Frontal cortex (tissue), 4 donors: Measurements from ENCODE around the gene SLC10A4. TPM values are rescaled to one million over a fixed set of nuclear protein-coding genes. Genes with fewer than 3 reads are reported as not detected.

ENCODE experiments used
- DNase-seq, 2 donors: peaks; one replicate each; pipeline ENCODE4 v3.0.0; 2012; ENCODE audit warnings: low spot score in 2 of 2
- FAIRE-seq: peaks from 2 replicates; lab custom pipeline; 2012; peaks lifted over from hg19 to GRCh38; lab: Jason Lieb, UNC
- total RNA-seq: library from RNA; depleted of rRNA; stranded (reverse); fragments of >200 nt; gene quantifications from one replicate; pipeline ENCODE4 v1.2.3, GENCODE V29; 2014
- donor health status: control.
- donor health status: control.
- donor health status: control.

SLC10A4 gene
- total RNA-seq, 1 donor from 2014 or later = 7.7 TPM

DNA sequence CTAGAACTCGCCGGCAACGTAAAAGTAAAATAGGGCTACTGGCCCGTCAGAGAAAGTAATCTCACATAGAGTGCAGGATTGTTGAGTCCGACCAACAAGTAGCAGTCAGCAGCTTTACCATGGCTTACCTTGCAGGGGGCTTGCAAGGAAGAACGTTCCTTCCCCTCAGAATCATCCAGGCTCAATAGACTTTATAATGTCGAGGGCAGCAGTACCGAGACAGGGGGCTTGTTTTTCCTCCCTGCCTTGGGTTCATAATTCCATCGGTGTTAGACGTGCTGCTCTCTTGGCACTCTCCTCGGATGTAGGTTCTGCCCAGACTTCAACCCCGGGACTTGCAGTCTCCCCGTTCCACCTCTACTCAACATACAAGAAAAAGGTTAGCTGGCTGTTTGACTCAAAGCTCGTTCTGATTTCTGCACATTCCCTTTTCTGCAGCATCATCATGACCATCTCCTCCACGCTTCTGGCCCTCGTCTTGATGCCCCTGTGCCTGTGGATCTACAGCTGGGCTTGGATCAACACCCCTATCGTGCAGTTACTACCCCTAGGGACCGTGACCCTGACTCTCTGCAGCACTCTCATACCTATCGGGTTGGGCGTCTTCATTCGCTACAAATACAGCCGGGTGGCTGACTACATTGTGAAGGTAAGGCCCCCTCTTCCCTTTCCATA is 1.5 kb downstream of the SLC10A4 start:
- DNase-seq = no peak
- no peak for FAIRE-seq

DNA sequence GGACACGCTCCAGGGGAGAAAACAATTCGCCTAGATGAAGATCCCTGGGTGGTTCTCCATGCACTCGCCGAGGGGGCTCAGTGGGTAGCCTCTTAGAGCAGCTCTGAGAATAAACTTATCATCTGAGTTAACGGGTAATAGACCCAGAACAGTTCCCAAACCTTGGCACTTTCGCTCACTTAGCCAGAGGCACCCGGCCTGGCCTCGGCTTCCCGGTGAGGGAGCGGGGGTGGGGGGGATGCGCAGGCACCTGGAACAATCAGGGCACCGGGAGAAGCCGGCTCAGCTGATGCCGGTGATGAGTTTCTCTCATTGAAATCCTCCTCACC is 6.5 kb downstream of the SLC10A4 start:
- DNase-seq = no peak
- no peak for FAIRE-seq

GRCh38 chr4:48490012-48490679 is 7.0 kb downstream of the SLC10A4 start, which contains the start of gene ZAR1:
TSS of gene ZAR1 (plus strand) at chr4:48490252. CDS start at chr4:48490292, 40 bp downstream.
- DNase-seq (no peak), FAIRE-seq (no peak)

GRCh38 chr4:48490680-48491513 is 7.8 kb downstream of the SLC10A4 start:
- DNase-seq (no peak), FAIRE-seq (no peak)

DNA sequence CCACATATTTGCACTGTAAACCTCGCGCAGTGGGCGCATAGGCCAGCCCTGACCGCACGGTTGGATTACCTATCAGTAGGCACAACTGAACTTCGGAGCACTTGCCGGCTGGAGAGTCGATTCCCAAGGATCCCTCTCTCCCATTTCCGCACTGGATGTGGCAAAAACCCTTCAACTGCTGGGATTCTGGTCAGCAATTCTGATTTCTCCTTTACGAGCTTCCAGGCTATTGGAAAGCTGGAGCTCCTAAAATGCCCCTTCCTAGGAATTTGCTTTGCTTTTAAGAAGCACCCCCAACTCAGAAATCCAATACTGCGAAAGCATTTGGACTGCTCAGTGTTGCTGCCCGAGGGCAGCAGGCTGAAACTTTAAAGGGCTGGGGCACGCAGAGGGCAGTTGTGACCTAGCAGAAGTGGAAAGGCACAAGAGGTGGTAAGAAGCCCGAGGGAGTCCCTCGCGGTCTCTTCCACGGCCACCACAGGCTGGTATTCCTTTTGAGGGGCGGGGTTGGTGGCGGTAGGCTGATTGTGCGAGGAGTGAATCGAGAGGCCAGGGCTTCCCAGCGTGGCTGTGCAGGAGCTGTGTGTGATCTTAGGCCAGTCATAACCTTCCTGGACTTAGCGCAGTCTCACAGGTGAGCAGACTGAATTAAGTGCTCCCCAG is 8.5 kb downstream of the SLC10A4 start:
- FAIRE-seq (no peak), DNase-seq (no peak)

GRCh38 chr4:48493452-48494100 is 10.4 kb downstream of the SLC10A4 start:
- no peak for DNase-seq
- no peak for FAIRE-seq

DNA sequence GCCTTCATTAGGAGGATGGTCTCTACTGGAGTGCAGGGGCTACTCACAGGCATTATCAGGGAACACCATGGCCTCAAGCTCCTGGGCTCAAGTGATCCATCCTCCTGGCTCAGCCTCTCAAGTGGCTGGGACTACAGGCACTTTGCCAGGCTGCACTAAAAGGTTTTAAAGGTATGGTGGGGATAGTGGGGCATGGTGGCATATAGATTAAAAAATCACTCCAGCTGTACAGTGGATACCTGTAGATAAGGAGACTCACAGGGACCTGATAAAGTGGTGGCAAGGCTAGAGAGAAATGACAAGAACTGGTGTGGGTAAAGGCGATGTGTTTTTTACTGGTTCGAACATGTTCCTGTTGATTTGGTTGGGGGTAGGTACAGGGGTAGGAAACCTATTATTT is 12.8 kb downstream of the SLC10A4 start:
- no peak for DNase-seq
- FAIRE-seq = no peak

DNA sequence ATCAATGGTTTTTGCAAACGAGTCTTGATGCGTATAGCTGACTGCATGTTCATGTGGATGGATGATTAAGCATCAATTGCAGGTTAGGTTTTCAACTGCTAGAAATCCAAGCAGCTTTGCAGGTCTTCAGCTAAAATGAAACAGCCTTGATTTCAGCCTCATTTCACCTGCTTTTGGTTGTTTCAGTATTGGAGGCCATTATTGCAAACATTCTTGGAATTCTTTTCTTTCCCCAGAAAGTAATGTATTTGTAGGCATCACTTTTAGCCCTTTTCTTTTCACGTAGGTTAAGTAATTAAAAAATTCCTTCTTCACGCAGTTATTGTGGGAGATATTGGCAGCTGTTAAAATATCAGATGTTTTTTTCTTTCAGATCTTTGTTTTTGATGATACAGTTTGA is 15.8 kb downstream of the SLC10A4 start:
- FAIRE-seq = no peak

GRCh38 chr4:48499551-48500066 is 16.5 kb downstream of the SLC10A4 start:
- DNase-seq (no peak), FAIRE-seq (no peak)

More for the DNA sequence above, 15.8 kb downstream of the SLC10A4 start:
- DNase-seq = no peak

DNA sequence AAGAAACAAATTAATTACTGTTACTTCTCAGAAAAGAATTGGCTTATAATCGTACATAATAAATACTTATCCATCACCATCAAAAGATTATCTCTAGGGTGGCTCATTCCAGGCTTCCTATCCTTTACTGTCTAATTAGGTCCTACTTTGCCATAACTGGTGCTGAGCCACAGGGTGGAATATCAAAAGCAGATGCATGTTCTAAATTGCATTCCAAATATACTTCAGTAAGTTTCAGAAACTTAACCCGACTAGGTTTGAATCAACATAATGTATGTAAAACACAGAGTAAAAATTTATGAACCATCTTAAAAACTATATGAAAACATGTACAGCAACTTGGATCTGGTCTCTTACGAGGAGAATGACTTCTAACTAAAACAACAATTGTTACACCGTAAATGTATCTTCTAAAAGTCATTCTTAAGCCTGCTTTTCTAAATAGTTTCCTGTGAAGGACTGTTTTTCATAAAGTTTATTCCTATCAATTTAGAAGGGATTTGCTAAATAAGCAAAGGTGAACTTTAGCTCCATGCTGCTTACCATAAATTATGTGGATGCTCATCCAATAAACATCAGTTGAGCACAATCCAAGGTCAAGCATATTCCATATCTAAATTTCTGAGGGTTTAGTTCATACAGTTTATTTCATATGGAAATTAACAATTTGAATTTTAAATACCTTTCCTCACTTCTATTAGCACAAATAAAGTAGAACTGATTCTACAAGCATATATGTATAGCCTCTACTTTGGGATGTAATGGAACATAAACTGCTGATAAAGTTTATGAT is 20.3 kb downstream of the SLC10A4 start:
- FAIRE-seq = no peak
- DNase-seq = no peak

- FAIRE-seq (no peak), DNase-seq (no peak)
Measured at GRCh38 chr4:48504026-48504330, 20.8 kb downstream of the SLC10A4 start.

GRCh38 chr4:48504352-48504751 is 21.2 kb downstream of the SLC10A4 start:
- FAIRE-seq = no peak
- DNase-seq = no peak

DNA sequence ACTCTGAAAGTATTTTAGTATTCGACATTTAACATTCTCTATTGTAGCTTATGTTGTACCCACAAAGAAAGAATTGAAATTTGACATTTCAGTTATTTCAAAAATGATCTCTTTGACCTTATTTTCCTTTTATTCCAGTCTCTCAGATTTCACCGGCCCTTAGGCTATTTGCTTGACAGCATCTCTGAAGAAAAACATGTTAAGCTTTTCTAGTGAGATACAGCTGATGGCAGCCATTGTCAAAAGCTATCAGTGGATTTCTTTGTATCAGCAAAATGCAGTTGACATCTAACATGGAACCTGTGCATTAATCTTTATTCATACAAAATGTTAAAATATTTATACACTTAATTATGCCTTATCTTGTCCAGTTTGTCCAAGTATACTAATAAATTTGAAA is 23.6 kb downstream of the SLC10A4 start:
- FAIRE-seq = no peak
- DNase-seq = no peak

GRCh38 chr4:48509543-48509942 is 26.4 kb downstream of the SLC10A4 start:
- DNase-seq (no peak), FAIRE-seq (no peak)

GRCh38 chr4:48518143-48518542 is 35.0 kb downstream of the SLC10A4 start:
- DNase-seq = no peak
- no peak for FAIRE-seq

- no peak for DNase-seq
- no peak for FAIRE-seq
Measured at GRCh38 chr4:48526406-48526805, 43.3 kb downstream of the SLC10A4 start.

DNA sequence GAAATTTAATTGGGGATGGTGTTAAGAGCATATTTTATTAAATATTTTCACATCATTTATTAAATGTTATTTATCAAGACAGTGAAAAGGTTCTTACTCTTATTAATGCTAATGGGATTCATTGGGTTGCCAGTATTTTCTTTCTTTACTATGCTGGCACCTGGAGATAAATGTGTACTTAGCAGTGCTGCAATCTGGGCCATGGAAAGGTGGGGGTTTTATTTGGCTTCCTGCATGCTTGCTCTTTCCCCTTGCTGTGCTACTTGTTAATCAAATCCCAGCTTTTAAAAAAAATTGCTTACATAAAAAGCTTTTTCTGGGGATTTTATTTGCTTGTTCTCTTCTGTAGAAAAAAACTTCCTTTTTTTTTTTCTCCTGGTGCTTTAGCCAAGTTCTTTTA is 55.2 kb downstream of the SLC10A4 start:
- no peak for FAIRE-seq
- DNase-seq = no peak
